ENCODE measurements around the gene RNF148. TPM values are rescaled to one million over a fixed set of nuclear protein-coding genes. Genes with fewer than 3 reads are reported as not detected.

Gene RNF148
- total and polyA plus RNA-seq, 2 of the 8 experiments (the other 6 are each of a cell fraction or from before 2014, with no cell fraction given), result 0.27 to 0.45 TPM

DNA sequence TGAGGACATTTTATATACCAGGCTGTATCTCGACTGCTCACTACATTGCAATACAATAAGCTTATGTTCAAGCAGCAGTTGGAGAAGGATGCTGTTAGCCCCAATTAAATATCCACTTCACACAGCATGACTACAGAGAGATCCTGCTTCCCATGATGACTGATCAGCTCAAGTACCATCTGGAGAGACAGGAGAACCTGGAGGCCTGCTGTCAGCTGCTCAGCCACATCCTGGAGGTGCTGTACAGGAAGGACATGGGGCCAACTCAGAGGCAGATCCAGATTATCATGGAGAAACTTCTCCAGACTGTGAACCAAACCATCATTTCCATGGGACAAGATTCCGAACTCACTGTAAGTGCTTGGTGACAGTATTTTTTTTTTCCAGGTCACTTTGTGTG lies 26.3 kb downstream of the RNF148 start:
- peak overlapping the region; percentile 91; the same call in 1 of the 2 replicates for H2AK5ac ChIP-seq (ENCODE audit: low read depth, low read length)
- ChIA-PET CTCF (ENCODE audit: partially characterized antibody) (interaction anchor here (0.6 to 2.6 kb wide), 3 partner anchors 10 to 616 kb away, joined by 3 to 10 read pairs (median 5); no protein-coding TSS in a partner anchor), POLR2A (ENCODE audit: partially characterized antibody) (interaction anchor here (1.1 to 1.4 kb wide), 2 partner anchors 12 to 60 kb away, joined by 4 read pairs; no protein-coding TSS in a partner anchor)
- no peak overlapping the region for H2AFZ ChIP-seq (ENCODE audit: low read length)
- no peak overlapping the region for H4K91ac ChIP-seq (replicated peaks; ENCODE audit: insufficient read length, low read length)
- H4K5ac ChIP-seq (ENCODE audit: insufficient read length, low read depth, low read length), result no peak overlapping the region
- H2BK5ac ChIP-seq (ENCODE audit: low read depth, low read length), result peak overlapping the region; percentile 66; the same call in 1 of the 2 replicates
- H2BK20ac ChIP-seq (ENCODE audit: low read length), result peak overlapping the region; percentile 98
- FAIRE-seq (peak; percentile 28), DNase-seq (ENCODE audit: low read depth in 1 of 2, low spot score in 2 of 2) (no peak)
- H3K27ac ChIP-seq (ENCODE audit: low read depth, low read length), result 0 out of 2 replicates have a peak overlapping the region, but pooled peaks have one; percentile 4
- peaks cover 0 to 2% (median 0%) of the 10 kb centered on the region in 4 experiments; a peak in 1 of 7 replicates for H3K27me3 ChIP-seq (replicated peaks in 1 of 4; ENCODE audit: control insufficient read depth in 3 of 4, extremely low read depth in 1 of 4, insufficient read depth in 3 of 4, low read length in 3 of 4)
- H3K9me3 ChIP-seq (ENCODE audit: insufficient read depth in 2 of 2, low read depth in 1 of 2, low read length in 1 of 2), result peaks cover 3 to 8% of the 10 kb centered on the region in 2 experiments; a peak in 2 of 4 replicates
- no peak overlapping the region for H3K4me3 ChIP-seq (ENCODE audit: extremely low read depth in 1 of 4, insufficient read depth in 2 of 4, low read depth in 3 of 4, low read length in 4 of 4)
- H3K23ac ChIP-seq (ENCODE audit: insufficient read length), result no peak overlapping the region
- no peak overlapping the region for H3K14ac ChIP-seq (ENCODE audit: insufficient read length)
- H2BK12ac ChIP-seq (ENCODE audit: low read depth, low read length), result peak overlapping the region; percentile 91
- no peaks in the 10 kb centered on the region for H3K79me1 ChIP-seq (ENCODE audit: low read depth, low read length)
- peaks cover 0 to 11% of the 10 kb centered on the region in 2 experiments; a peak in 2 of 4 replicates for H3K79me2 ChIP-seq (ENCODE audit: control insufficient read depth in 1 of 2, insufficient read depth in 2 of 2, low read length in 2 of 2)
- no peak overlapping the region for H3K9ac ChIP-seq (replicated peaks in 1 of 4; ENCODE audit: extremely low read depth in 1 of 4, low read depth in 3 of 4, low read length in 3 of 4)
- H3K4me2 ChIP-seq (ENCODE audit: insufficient read depth in 1 of 2, low read depth in 2 of 2, low read length in 2 of 2), result 0 out of 4 replicates have a peak overlapping the region, but pooled peaks of 1 of the 2 experiments have one; percentile 40
- no peak overlapping the region for H3K56ac ChIP-seq (replicated peaks; ENCODE audit: insufficient read length, low read depth, low read length)
- peak overlapping the region; percentile 53 for H2BK15ac ChIP-seq (ENCODE audit: low read length)
- peak overlapping the region; percentile 2 for H2BK120ac ChIP-seq (replicated peaks; ENCODE audit: low read depth, low read length)
- H3K4ac ChIP-seq (replicated peaks; ENCODE audit: insufficient read length, low read depth, low read length), result no peak overlapping the region
- no peaks in the 10 kb centered on the region for H4K20me1 ChIP-seq (replicated peaks in 1 of 2; ENCODE audit: control insufficient read depth in 1 of 2, insufficient read depth in 2 of 2, low read length in 2 of 2)
- H3K4me1 ChIP-seq (replicated peaks in 1 of 4; ENCODE audit: control insufficient read depth in 3 of 4, insufficient read depth in 4 of 4, low read length in 3 of 4), result peaks cover 6 to 30% (median 19%) of the 10 kb centered on the region in 4 experiments
- TF ChIP-seq BCL11A (IDR thresholded peaks at IDR 0.05; ENCODE audit: low read depth in 2 of 2, low read length in 2 of 2), result no peak
- TF ChIP-seq CHD2 (IDR thresholded peaks at IDR 0.05; ENCODE audit: low read length), result no peak
- TF ChIP-seq CREB1 (IDR thresholded peaks at IDR 0.05), result no peak
- no peak for TF ChIP-seq RBBP5 (IDR thresholded peaks at IDR 0.05; ENCODE audit: borderline replicate concordance, low read depth, low read length)
- TF ChIP-seq HDAC6 (IDR thresholded peaks at IDR 0.05; ENCODE audit: low read depth, low read length), result no peak
- TF ChIP-seq CEBPB (IDR thresholded peaks at IDR 0.05; ENCODE audit: low read depth, low read length), result no peak
- no peak for TF ChIP-seq KDM5A (IDR thresholded peaks at IDR 0.05; ENCODE audit: low read length)
- TF ChIP-seq EGR1 (IDR thresholded peaks at IDR 0.05; ENCODE audit: borderline replicate concordance, low read depth, low read length), result no peak
- no peak for TF ChIP-seq SUZ12 (IDR thresholded peaks at IDR 0.05; ENCODE audit: low read length)
- H3K18ac ChIP-seq (ENCODE audit: extremely low read depth, low read length), result no peak overlapping the region
- no peaks in the 10 kb centered on the region for H3K23me2 ChIP-seq (ENCODE audit: low read depth, low read length)
- H3K36me3 ChIP-seq (ENCODE audit: control insufficient read depth in 2 of 4, insufficient read depth in 4 of 4, low read length in 3 of 4), result peaks cover 0 to 4% (median 0%) of the 10 kb centered on the region in 4 experiments; a peak in 1 of 8 replicates
- 87% methylated on average over 2 of the region's 2 CpGs; no CpG with 5 or more reads in 1 of the 2 experiments for WGBS, 2 experiments (ENCODE audit: extremely low coverage in 1 of 2, insufficient coverage in 1 of 2, insufficient read length in 1 of 2, insufficient replicate concordance in 2 of 2, low coverage in 1 of 2, low lambda C conversion rate in 2 of 2, missing lambda C conversion rate in 1 of 2)
- no peak overlapping the region for H4K8ac ChIP-seq (ENCODE audit: extremely low read depth, insufficient read depth, low read length)

Data from H1 (cell line).